HG03558 (cell line): ENCODE results near the gene AGPAT1.
A peak's percentile ranks its signal among the peaks of the same experiment; 100 is the strongest.
"Not testable (repeated sequence)": the region's sequence is repeated elsewhere in the genome, so short reads cannot be mapped to it uniquely, and the experiment has no call there.

ENCODE experiments used
- ATAC-seq: cut with Tn5 transposase; IDR thresholded peaks from one replicate; pipeline ENCODE4 v1.9.1; 2021; ENCODE audit warnings: moderate number of reproducible peaks; ENCODE audit not compliant: unreplicated experiment; ENCODE audit errors: extremely low read depth

Gene AGPAT1

DNA sequence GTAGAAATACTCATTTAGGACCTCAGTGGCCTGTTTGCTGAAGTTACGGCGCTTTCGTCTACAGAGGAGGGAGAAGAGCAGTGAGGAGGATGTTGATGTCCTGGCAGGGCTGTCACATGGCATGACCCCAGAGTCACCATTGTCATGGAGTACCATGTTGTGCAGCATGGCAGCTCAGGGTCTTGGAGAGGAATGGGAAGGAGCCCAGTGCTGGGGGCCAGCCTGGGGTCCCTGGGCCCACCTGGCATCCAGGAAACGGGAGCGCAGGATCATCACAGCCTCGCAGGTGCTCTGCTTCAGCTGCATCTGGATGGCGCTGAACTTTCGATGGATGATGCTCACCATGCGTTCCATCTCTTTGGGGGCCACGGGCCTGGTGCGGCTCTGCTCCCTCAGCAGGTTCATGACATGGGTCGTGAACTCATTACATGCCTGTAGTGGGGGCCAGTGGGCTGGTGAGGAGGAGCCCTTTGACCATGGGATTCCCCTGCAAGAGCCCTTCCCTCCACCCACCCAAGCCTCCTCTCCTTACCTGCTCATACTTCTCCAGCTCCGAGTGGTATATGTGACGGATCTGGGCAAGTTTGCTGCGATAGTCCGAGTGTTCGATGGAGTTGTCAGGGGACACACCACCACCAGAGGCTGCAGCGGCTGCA is 12.0 kb upstream of the AGPAT1 start:
- not testable (repeated sequence) for ATAC-seq

- no peak for ATAC-seq
Observed at GRCh38 chr6:32187009-32187709, 11.3 kb upstream of the AGPAT1 start.

- not testable (repeated sequence) for ATAC-seq
Observed at GRCh38 chr6:32186151-32186840, 10.4 kb upstream of the AGPAT1 start.

DNA sequence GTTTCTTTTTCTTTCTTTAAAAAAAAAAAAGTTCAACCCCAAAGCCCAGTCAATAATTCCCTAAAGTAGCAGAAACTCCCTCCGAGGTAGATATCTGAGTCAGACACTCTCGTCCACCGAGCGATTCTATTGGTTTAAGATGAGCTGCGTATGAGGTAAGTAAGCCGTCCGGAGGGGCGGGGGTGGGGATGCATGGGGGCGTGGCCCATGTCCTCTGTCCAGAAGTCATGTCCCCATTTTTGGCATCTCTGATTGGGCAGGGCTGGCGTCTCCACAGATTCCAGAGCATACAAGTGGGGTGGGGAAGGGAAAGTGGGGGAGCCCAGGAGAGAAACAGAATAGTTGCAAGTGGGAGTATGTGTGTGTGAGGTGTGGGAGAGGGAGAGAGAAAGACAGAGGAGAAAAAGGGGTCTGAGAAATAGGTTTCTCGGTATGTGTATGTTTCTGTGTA is 9.8 kb upstream of the AGPAT1 start:
- not testable (repeated sequence) for ATAC-seq

GRCh38 chr6:32184084-32184640 is 8.3 kb upstream of the AGPAT1 start, which contains the start of gene AGER:
Gene AGER, minus strand, starts transcription at chr6:32184253. Its CDS starts 31 bp downstream, at chr6:32184222.
- ATAC-seq, result no peak

GRCh38 chr6:32183483-32184083 is 7.7 kb upstream of the AGPAT1 start:
- ATAC-seq, result no peak

- ATAC-seq, result no peak
Observed at GRCh38 chr6:32183030-32183429, 7.1 kb upstream of the AGPAT1 start.

- ATAC-seq, result no peak
Observed at GRCh38 chr6:32182555-32182981, 6.7 kb upstream of the AGPAT1 start.

GRCh38 chr6:32181915-32182529 is 6.1 kb upstream of the AGPAT1 start:
- no peak for ATAC-seq

DNA sequence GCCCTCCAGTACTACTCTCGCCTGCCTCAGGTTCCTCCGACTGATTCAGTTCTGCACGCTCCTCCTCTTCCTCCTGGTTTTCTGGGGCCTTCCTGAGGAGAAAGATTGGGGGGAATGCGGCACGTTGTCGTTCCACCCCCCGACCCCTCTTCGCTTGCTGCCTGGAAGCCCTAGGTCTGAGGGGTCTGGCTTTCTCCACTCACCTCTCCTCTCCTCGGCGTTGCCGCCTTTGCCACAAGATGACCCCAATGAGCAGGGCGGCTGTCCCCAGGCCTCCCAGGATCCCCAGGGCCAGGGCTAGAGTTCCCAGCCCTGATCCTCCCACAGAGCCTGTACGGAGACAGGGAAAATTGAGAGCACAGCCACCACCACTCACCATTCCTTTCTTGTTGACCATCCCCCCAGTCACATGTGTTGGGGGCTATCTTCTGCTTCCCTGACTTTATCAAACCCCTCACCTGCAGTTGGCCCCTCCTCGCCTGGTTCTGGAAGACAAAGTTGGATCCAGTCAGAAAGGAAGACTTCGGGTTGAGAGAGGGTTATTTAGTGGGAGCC is 5.3 kb upstream of the AGPAT1 start:
- no peak for ATAC-seq

- ATAC-seq, result no peak
Observed at GRCh38 chr6:32179766-32180405, 4.0 kb upstream of the AGPAT1 start.

DNA sequence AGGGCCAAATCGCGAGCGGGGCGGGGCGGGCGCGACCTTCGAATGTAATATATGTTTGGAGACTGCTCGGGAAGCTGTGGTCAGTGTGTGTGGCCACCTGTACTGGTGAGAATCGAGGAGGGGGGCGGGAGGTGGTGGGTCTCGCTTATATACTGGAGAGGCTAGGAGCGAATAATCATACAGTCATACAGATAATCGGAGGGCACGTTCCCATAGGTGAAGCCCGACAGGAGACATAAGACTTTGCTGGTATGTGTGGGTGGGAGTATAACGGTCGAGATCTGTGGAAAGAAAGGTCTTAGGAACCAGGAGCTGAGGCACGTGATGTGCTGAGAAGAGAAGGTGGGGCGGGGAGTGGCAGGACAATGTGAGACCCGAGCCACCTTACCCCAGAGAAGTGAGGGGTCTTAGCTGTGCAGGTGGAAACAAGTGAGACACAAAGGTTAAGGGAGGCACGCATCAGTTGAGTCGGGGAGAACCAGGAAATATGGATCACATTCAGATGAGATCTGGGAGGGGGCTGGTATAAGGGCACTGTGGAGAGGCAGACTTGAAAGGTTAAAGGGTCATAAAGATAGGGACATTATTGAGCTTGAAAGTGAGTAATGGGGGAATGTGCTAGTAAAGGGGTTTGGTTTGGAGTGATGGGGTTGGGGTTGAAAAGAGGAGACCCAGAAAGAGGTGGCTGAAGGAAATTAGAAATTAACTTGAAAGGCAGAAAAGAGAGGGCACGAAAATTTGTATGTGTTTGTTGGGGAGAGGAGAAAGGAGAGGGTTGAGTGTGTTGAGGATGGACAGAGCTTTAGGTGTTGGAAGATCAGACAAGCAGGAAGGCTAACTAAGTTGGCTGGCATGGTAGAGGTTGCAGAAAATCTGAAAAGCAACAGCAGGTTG is 2.9 kb upstream of the AGPAT1 start:
- no peak for ATAC-seq

GRCh38 chr6:32177788-32178546 is 2.1 kb upstream of the AGPAT1 start, which contains the start of gene RNF5:
Gene RNF5, plus strand, starts transcription at chr6:32178405. Its CDS starts 107 bp downstream, at chr6:32178512.
- peak; percentile 60 for ATAC-seq

- no peak for ATAC-seq
Observed at GRCh38 chr6:32177183-32177787, 1.4 kb upstream of the AGPAT1 start.

DNA sequence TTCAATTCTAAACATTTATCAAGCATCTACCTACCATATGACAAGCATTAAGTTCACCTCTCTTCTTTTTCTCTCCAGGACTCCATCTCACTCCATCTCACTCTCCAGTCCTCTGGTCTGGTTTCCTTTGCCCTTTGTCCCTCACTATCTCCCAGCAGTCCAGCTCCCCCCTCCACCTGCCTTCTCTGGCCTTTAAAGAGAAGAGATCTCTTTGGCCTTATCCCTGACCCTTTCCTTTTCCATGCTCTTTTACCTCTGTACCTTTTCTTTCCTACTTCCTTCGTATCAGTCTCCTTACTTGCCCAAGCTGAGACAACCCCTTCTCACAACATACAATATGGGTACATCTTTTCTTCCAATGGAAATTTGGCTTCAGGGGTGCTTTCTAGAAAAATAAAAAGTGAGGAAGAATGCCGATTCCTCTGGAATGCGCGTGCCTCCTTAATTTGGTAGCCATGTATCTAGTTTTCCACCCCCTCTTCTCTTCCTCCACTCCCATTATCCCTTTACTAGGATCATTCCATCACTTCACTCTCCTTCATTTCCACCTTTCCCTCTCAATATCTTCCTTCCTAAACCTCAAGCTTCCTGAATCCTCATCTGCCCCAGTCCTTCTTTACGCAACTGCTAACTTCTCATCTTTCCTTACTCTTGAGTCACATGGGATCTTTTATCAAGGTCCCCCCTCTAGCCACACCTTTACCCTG is 745 bp upstream of the AGPAT1 start:
- no peak for ATAC-seq

DNA sequence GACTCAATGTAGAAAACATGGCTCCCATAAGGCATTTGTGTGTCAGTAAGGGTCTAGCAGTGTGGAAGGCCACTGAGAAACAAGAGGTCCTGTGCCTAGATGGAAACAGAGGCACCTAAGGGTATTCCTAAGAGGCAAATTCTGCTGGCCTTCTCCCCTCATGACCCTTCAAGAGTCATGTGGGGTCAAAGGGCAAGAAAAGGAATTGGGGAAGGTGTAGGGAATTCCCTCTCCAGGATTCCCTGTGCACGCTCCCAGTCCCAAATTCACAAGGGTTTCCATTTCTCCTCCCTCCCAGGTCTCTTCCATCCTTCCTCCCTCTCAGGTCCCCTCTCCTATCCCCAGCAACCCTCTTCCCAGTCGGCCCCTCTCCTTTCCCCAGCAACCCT is 568 bp downstream of the AGPAT1 start:
- ATAC-seq, result no peak
